ENCODE data around the gene KLHDC7B. TPM values are rescaled to one million over a fixed set of nuclear protein-coding genes. Genes with fewer than 3 reads are reported as not detected.

KLHDC7B gene
- total and polyA plus RNA-seq, 2 of the 13 experiments (the other 11 are each of a cell fraction or from before 2014, with no cell fraction given): 0.11 TPM; not detected in 1

GRCh38 chr22:50530877-50531545, 14.7 kb upstream of the KLHDC7B start (continued):
- TF ChIP-seq ZBTB39 (CRISPR knock-in tag; IDR thresholded peaks at IDR 0.05) (no peak), HDAC1 (CRISPR knock-in tag; IDR thresholded peaks at IDR 0.05) (peak; percentile 65), ZBTB1 (CRISPR knock-in tag; IDR thresholded peaks at IDR 0.05; ENCODE audit: borderline replicate concordance) (no peak), JUN (CRISPR knock-in tag; IDR thresholded peaks at IDR 0.05) (no peak), GTF2F1 (IDR thresholded peaks at IDR 0.05; ENCODE audit: low read length) (no peak), POLR2AphosphoS5 (IDR thresholded peaks at IDR 0.05; ENCODE audit: low read depth, low read length) (peak; percentile 58), CSRNP2 (CRISPR knock-in tag; conservative IDR thresholded peaks at IDR 0.05; ENCODE audit: low read depth) (0 out of 2 replicates have a peak, but pooled peaks have one; percentile 53), BHLHE40 (IDR thresholded peaks at IDR 0.05; ENCODE audit: low read length) (no peak), ZNF350 (CRISPR knock-in tag; IDR thresholded peaks at IDR 0.05; ENCODE audit: borderline replicate concordance, low read depth) (0 out of 2 replicates have a peak, but pooled peaks have one; percentile 16), ZNF317 (CRISPR knock-in tag; IDR thresholded peaks at IDR 0.05) (no peak), NONO (IDR thresholded peaks at IDR 0.05) (no peak), NONO (CRISPR knock-in tag; conservative IDR thresholded peaks at IDR 0.05) (peak; percentile 74), POLR2A (IDR thresholded peaks at IDR 0.05; ENCODE audit: insufficient read depth in 1 of 2, low read depth in 2 of 2, low read length in 2 of 2) (peak in 1 of 2 experiments; percentile 20; a peak in 1 of 4 replicates), ZMYM4 (CRISPR knock-in tag; IDR thresholded peaks at IDR 0.05) (0 out of 2 replicates have a peak, but pooled peaks have one; percentile 1), AGO2 (optimal IDR thresholded peaks at IDR 0.05; ENCODE audit: low read depth, low read length) (peak; percentile 13), ZNF501 (CRISPR knock-in tag; IDR thresholded peaks at IDR 0.05) (peak; percentile 8; the same call in 1 of the 2 replicates), MEIS1 (CRISPR knock-in tag; IDR thresholded peaks at IDR 0.05; ENCODE audit: borderline replicate concordance) (peak; percentile 73; the same call in 1 of the 2 replicates), ZBTB7A (CRISPR knock-in tag; IDR thresholded peaks at IDR 0.05) (peak; percentile 19; the same call in 1 of the 2 replicates), MIER3 (CRISPR knock-in tag; IDR thresholded peaks at IDR 0.05; ENCODE audit: borderline replicate concordance) (no peak), ZNF20 (CRISPR knock-in tag; IDR thresholded peaks at IDR 0.05) (no peak), RBM22 (optimal IDR thresholded peaks at IDR 0.05; ENCODE audit: low read length) (peak; percentile 23), SMYD3 (CRISPR knock-in tag; IDR thresholded peaks at IDR 0.05) (peak; percentile 79; the same call in 1 of the 2 replicates)
- TF ChIP-seq, protein P1, sequence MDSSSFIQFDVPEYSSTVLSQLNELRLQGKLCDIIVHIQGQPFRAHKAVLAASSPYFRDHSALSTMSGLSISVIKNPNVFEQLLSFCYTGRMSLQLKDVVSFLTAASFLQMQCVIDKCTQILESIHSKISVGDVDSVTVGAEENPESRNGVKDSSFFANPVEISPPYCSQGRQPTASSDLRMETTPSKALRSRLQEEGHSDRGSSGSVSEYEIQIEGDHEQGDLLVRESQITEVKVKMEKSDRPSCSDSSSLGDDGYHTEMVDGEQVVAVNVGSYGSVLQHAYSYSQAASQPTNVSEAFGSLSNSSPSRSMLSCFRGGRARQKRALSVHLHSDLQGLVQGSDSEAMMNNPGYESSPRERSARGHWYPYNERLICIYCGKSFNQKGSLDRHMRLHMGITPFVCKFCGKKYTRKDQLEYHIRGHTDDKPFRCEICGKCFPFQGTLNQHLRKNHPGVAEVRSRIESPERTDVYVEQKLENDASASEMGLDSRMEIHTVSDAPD (CRISPR knock-in tag; IDR thresholded peaks at IDR 0.05): peak; percentile 53; the same call in 1 of the 2 replicates
